Neural progenitor cell (in vitro differentiated cells): ENCODE measurements around the gene TRIP12. TPM values are rescaled to one million over a fixed set of nuclear protein-coding genes. Genes with fewer than 3 reads are reported as not detected.

Experiments
- DNase-seq: peaks from one replicate; pipeline ENCODE4 v3.0.0-alpha.2; 2016; ENCODE audit warnings: low spot score
- H2AFZ ChIP-seq: fragments of 200-600 bp; sonication (generic); replicated peaks from 2 replicates; pipeline ENCODE4 v1.6.1; 2016; ENCODE audit warnings: antibody characterized with exemption
- H3F3A ChIP-seq: fragments of 200-600 bp; sonication (generic); 2 replicates; pipeline ENCODE4 v1.6.1; 2016; ENCODE audit warnings: antibody characterized with exemption, low read depth
- H3K27ac ChIP-seq: fragments of 200-600 bp; sonication (generic); 2 replicates; pipeline ENCODE4 v1.5.1; 2016; ENCODE audit warnings: mild to moderate bottlenecking
- H3K27me3 ChIP-seq: fragments of 200-600 bp; sonication (generic); 2 replicates; pipeline ENCODE4 v1.6.1; 2016; ENCODE audit warnings: mild to moderate bottlenecking, moderate library complexity
- H3K36me3 ChIP-seq: fragments of 200-600 bp; sonication (generic); 2 replicates; pipeline ENCODE4 v1.5.1; 2016
- H3K4me1 ChIP-seq: fragments of 200-600 bp; sonication (generic); 2 replicates; pipeline ENCODE4 v1.6.1; 2016; ENCODE audit warnings: mixed run types
- H3K4me2 ChIP-seq: fragments of 200-600 bp; sonication (generic); 2 replicates; pipeline ENCODE4 v1.6.1; 2016
- H3K4me3 ChIP-seq: fragments of 200-600 bp; sonication (generic); 2 replicates; pipeline ENCODE4 v1.5.1; 2016
- H3K79me2 ChIP-seq: fragments of 200-600 bp; sonication (generic); 2 replicates; pipeline ENCODE4 v1.6.1; 2016; ENCODE audit warnings: low read depth
- H3K9ac ChIP-seq: fragments of 200-600 bp; sonication (generic); 2 replicates; pipeline ENCODE4 v1.6.1; 2016
- H3K9me3 ChIP-seq: fragments of 200-600 bp; sonication (generic); 2 replicates; pipeline ENCODE4 v1.5.1; 2016; ENCODE audit warnings: low read depth
- H4K20me1 ChIP-seq: fragments of 200-600 bp; sonication (generic); 2 replicates; pipeline ENCODE4 v1.6.1; 2016; ENCODE audit warnings: low read depth
- H3K27ac Mint-ChIP-seq: 3 replicates; pipeline ENCODE4 v1.8.0; 2021; ENCODE audit warnings: mixed read lengths
- H3K27me3 Mint-ChIP-seq: 2 replicates; pipeline ENCODE4 v1.8.0; 2022; ENCODE audit warnings: low read depth, mild to moderate bottlenecking, inconsistent platforms, moderate library complexity, mixed read lengths; ENCODE audit not compliant: insufficient read depth
- H3K36me3 Mint-ChIP-seq: 3 replicates; pipeline ENCODE4 v1.8.0; 2021; ENCODE audit warnings: mixed read lengths
- H3K4me1 Mint-ChIP-seq: 3 replicates; pipeline ENCODE4 v1.8.0; 2021; ENCODE audit warnings: mixed read lengths
- H3K4me3 Mint-ChIP-seq: 3 replicates; pipeline ENCODE4 v1.8.0; 2021; ENCODE audit warnings: mild to moderate bottlenecking, moderate library complexity, mixed read lengths
- H3K9me3 Mint-ChIP-seq: 3 replicates; pipeline ENCODE4 v1.8.0; 2020; ENCODE audit warnings: mixed read lengths
- EZH2 ChIP-seq: fragments of 200-600 bp; sonication (generic); IDR thresholded peaks from 2 replicates; pipeline ENCODE4 v1.6.1; 2017; ENCODE audit warnings: antibody characterized with exemption, mild to moderate bottlenecking, moderate library complexity
- EZH2phosphoT487 ChIP-seq: fragments of 200-600 bp; sonication (generic); IDR thresholded peaks from 2 replicates; pipeline ENCODE4 v1.6.1; 2017; ENCODE audit warnings: antibody characterized with exemption
- total RNA-seq: library from RNA; depleted of rRNA; stranded (reverse); fragments of >200 nt; gene quantifications from 2 replicates; pipeline ENCODE4 v1.2.3, GENCODE V29; 2015; ENCODE audit warnings: low replicate concordance
- TF ChIP-seq, protein P1 (sequence below): fragments of 200-600 bp; sonication (generic); IDR thresholded peaks from 2 replicates; pipeline ENCODE4 v1.5.1; 2017; ENCODE audit warnings: antibody characterized with exemption, mild to moderate bottlenecking

The TRIP12 gene
- total RNA-seq, 1 donor from 2014 or later, result 157 TPM

DNA sequence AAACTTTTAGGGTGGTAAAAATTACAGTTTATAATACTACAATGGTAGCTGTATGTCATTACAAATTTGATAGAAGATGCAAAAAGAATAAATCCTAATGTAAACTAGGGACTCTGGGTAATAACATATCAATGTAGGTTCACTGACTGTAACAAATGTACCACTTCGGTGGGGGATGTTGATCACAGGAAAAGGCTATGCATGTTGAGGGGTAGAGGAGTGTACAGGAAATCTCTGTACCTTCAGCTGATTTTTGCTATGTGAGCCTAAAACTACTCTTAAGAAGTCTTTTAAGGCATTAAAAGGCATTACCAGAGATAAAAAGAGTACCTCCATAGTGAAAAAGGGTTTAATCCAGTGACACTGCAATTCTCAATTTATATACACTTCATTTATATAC, 25.0 kb downstream of the TRIP12 start:
- Histone ChIP-seq H3K36me3 (no peaks in the 10 kb centered on the region), H3F3A (no peaks in the 10 kb centered on the region), H3K79me2 (peaks cover 100% of the 10 kb centered on the region), H3K9me3 (no peaks in the 10 kb centered on the region), H3K4me1 (no peaks in the 10 kb centered on the region), H3K4me2 (no peak overlapping the region), H3K27me3 (no peaks in the 10 kb centered on the region), H4K20me1 (peaks cover 94% of the 10 kb centered on the region), H3K9ac (no peak overlapping the region), H3K4me3 (no peak overlapping the region), H2AFZ (no peak overlapping the region), H3K27ac (no peak overlapping the region)
- Mint-ChIP-seq H3K4me3 (no peak overlapping the region), H3K9me3 (no peaks in the 10 kb centered on the region), H3K4me1 (no peaks in the 10 kb centered on the region), H3K36me3 (peaks cover 2% of the 10 kb centered on the region), H3K27ac (no peak overlapping the region), H3K27me3 (no peaks in the 10 kb centered on the region)
- TF ChIP-seq EZH2, result no peak
- TF ChIP-seq, protein P1, sequence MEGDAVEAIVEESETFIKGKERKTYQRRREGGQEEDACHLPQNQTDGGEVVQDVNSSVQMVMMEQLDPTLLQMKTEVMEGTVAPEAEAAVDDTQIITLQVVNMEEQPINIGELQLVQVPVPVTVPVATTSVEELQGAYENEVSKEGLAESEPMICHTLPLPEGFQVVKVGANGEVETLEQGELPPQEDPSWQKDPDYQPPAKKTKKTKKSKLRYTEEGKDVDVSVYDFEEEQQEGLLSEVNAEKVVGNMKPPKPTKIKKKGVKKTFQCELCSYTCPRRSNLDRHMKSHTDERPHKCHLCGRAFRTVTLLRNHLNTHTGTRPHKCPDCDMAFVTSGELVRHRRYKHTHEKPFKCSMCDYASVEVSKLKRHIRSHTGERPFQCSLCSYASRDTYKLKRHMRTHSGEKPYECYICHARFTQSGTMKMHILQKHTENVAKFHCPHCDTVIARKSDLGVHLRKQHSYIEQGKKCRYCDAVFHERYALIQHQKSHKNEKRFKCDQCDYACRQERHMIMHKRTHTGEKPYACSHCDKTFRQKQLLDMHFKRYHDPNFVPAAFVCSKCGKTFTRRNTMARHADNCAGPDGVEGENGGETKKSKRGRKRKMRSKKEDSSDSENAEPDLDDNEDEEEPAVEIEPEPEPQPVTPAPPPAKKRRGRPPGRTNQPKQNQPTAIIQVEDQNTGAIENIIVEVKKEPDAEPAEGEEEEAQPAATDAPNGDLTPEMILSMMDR, result no peak
- no peak for TF ChIP-seq EZH2phosphoT487
- no peak for DNase-seq

DNA sequence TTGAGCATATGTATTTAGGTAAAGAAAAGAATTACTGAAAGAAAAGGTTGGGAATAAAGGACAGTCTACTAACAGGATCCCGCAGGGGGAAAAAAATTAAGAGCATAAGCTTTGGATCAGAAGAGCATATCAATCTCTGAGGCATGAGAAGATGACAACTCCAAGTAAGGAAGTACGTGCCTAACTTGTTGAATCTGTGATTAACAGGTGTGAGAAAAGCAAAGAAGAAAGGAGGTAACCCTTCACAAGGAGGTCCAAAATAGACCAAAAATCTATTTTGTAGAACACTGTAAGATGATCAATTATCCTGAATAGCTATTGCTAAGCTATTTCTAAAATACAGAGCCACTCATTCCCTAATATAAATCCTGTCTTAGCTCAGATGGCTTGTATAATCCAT, 32.8 kb downstream of the TRIP12 start:
- H3K79me2 ChIP-seq, result peaks cover 100% of the 10 kb centered on the region
- DNase-seq, result no peak
- Mint-ChIP-seq H3K27ac (no peak overlapping the region), H3K9me3 (no peaks in the 10 kb centered on the region), H3K4me1 (no peaks in the 10 kb centered on the region), H3K27me3 (no peaks in the 10 kb centered on the region), H3K4me3 (no peak overlapping the region), H3K36me3 (peaks cover 2% of the 10 kb centered on the region)
- H3K4me2 ChIP-seq, result no peak overlapping the region
- H3K27me3 ChIP-seq, result no peaks in the 10 kb centered on the region
- no peak overlapping the region for H3K4me3 ChIP-seq
- H3K4me1 ChIP-seq, result peaks cover 9% of the 10 kb centered on the region
- no peak overlapping the region for H3K27ac ChIP-seq
- H3K9ac ChIP-seq, result no peak overlapping the region
- no peaks in the 10 kb centered on the region for H3K9me3 ChIP-seq
- H2AFZ ChIP-seq, result no peak overlapping the region
- H3K36me3 ChIP-seq, result no peaks in the 10 kb centered on the region
- H3F3A ChIP-seq, result no peaks in the 10 kb centered on the region
- TF ChIP-seq EZH2, result no peak
- TF ChIP-seq, protein P1, result no peak
- TF ChIP-seq EZH2phosphoT487, result no peak
- peaks cover 90% of the 10 kb centered on the region for H4K20me1 ChIP-seq

DNA sequence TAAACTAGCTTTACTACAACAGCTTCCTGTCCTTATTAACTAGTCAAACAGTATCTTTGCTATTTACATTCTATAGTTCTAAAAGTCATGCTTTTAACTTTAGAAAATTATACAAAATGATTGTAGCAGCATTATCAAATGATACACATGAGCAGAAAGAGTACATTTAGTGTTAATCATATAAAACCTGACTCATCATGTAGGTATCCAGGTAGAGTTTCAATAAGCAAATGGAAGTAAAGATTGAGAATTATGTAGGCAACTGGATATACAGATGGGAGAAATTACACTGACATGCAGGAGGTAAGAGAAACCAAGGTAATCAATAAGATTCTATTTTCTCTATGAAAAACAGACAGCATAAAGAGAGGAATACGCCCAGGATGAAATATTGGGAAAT, 33.8 kb downstream of the TRIP12 start:
- Mint-ChIP-seq H3K4me3 (no peak overlapping the region), H3K27ac (no peak overlapping the region), H3K36me3 (peaks cover 2% of the 10 kb centered on the region), H3K4me1 (no peaks in the 10 kb centered on the region), H3K27me3 (no peaks in the 10 kb centered on the region), H3K9me3 (no peaks in the 10 kb centered on the region)
- no peak overlapping the region for H2AFZ ChIP-seq
- peaks cover 9% of the 10 kb centered on the region for H3K4me1 ChIP-seq
- H3K36me3 ChIP-seq, result no peaks in the 10 kb centered on the region
- no peaks in the 10 kb centered on the region for H3K9me3 ChIP-seq
- no peaks in the 10 kb centered on the region for H3K27me3 ChIP-seq
- H3K9ac ChIP-seq, result no peak overlapping the region
- H3K27ac ChIP-seq, result no peak overlapping the region
- H4K20me1 ChIP-seq, result peaks cover 89% of the 10 kb centered on the region
- H3K4me3 ChIP-seq, result no peak overlapping the region
- H3F3A ChIP-seq, result no peaks in the 10 kb centered on the region
- peaks cover 100% of the 10 kb centered on the region for H3K79me2 ChIP-seq
- H3K4me2 ChIP-seq, result no peak overlapping the region
- TF ChIP-seq, protein P1, result no peak
- TF ChIP-seq EZH2phosphoT487 (no peak), EZH2 (no peak)
- no peak for DNase-seq
